ENCODE results near the gene LRBA.
"Not testable (repeated sequence)": the region's sequence is repeated elsewhere in the genome, so short reads cannot be mapped to it uniquely, and the experiment has no call there.

The LRBA gene

DNA sequence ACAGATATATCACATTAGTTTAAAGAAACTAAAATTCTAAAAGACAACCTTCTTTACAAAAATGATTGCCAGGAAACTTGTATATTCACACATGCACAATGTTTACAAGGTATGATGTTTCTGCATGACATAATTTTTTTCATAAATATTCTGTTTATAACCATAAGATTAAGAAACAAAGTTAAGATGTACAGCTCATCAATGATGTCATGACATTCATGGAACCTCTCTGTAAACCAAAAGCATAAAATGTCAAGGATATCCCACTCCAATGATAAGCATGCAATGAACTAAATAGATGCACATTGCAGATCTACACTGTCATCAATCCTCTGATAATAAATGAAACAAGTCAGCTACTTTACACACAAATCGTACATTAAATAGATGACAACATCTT, 297.1 kb downstream of the LRBA start:
- DNase-seq = no peak

GRCh38 chr4:150714462-150715438, 300.3 kb downstream of the LRBA start:
- DNase-seq = no peak

GRCh38 chr4:150713251-150713650, 301.8 kb downstream of the LRBA start:
- DNase-seq = no peak

DNA sequence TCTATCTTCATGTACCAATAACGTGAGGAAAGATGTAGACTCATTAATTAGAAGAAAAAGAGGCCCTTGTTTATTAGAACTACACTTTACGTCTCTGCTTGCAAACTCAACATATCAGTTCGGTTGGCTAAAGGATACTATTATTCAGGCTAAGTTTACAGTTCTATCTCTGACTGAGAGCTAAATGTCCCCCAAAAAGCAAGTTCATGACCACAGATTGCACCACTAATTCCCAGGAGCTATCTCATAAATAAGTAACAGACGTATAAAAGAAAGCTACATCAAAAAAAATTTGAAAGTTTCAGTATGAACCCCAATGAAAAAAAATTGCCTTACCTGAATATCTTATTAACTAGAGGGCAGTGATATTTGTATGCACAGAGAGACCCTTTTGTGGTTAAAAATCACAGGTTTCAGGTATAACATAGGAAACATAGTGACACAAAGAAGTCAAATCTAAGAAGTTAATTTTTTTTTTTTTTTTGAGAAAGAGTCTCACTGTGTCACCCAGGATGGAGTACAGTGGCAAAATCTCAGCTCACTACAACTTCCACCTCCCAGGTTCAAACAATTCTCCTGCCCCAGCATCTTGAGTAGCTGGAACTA, 304.2 kb downstream of the LRBA start:
- DNase-seq = no peak

DNA sequence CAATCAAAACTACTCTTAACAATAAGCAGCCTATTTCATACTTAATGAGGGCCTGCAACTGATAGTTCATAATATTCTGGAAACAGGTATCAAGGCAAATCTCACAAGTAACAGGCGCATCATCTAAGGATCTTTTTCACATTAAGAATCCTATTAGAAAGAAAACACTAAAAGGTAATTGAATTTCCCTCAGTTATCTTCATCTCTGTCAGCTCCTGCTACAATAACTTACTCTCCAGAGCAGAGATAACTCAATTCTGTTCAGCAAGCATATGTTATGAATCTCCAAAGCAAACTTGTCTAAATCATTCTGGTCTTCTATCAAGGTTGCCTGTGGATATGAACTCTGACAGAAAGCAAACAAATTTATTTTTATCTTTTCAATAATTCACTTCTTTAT, 307.1 kb downstream of the LRBA start:
- DNase-seq = no peak

- no peak for DNase-seq
Measured at GRCh38 chr4:150699599-150699998, 315.5 kb downstream of the LRBA start.

GRCh38 chr4:150695162-150695561, 319.9 kb downstream of the LRBA start:
- DNase-seq = no peak

- no peak for DNase-seq
Measured at GRCh38 chr4:150694438-150694837, 320.6 kb downstream of the LRBA start.

DNA sequence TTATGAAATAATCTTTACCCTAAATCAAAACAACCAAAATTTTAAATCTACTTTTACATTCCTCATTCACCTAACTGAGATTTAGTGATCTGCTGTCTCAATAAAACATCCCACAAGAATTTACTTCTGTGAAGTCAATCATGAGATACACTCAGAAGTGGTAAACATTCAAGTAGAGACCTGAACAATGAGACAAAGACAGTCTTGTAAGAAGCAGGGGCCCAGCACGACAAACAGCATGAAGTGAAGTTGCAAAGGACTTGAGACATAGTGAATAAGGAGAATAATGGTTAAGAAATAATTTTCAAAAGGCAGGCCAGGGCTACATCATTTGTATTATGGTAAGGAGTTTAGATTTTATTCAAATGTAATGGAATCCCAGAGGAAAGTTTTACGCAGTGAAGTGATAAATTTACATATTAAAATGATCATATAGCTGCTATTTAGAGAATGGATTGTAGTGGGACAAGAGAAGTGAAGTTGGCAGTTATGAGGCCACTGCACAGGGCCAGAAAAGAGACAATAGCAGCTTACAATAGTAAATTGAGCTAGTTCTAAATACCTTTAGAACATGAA, 331.2 kb downstream of the LRBA start:
- no peak for DNase-seq

- no peak for DNase-seq
Measured at GRCh38 chr4:150682126-150682525, 333.0 kb downstream of the LRBA start.

DNA sequence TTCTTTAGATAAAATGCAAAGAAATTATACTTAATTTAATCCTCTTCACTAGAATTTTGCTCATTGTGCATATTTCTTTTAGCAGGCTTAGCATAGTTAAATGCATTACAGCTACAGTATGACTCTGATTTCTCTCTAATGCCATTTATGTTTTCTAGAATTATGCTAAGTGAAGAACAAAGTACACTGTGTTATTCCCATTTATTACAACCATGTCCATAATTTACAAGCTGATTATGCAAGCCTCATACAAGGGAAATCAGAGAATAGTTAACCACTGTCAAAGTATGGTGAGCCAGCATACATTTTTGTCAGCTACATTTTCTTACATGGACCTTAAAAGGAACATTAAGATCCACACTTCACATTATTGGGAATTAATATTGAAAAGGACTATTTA, 334.0 kb downstream of the LRBA start:
- no peak for DNase-seq

DNA sequence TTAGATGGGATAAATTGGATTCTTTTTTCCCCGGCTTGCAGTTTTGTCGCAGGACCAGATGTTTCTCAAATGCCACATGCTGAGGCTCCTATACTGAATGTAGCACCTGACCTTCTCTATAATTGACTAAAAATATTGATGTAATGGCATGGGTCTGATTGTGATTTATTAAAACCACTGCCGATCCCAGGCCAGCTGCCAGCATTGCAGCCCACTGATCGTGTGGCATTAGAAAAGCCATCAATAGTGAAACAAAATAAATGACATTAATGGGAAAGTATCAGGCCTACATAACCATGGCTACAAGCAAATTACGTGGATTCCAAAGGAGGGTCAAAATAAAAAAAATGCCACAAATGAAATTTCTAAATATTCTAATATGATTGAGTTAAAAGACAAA, 334.4 kb downstream of the LRBA start:
- no peak for DNase-seq

- no peak for DNase-seq
Measured at GRCh38 chr4:150679765-150680343, 335.2 kb downstream of the LRBA start.

DNA sequence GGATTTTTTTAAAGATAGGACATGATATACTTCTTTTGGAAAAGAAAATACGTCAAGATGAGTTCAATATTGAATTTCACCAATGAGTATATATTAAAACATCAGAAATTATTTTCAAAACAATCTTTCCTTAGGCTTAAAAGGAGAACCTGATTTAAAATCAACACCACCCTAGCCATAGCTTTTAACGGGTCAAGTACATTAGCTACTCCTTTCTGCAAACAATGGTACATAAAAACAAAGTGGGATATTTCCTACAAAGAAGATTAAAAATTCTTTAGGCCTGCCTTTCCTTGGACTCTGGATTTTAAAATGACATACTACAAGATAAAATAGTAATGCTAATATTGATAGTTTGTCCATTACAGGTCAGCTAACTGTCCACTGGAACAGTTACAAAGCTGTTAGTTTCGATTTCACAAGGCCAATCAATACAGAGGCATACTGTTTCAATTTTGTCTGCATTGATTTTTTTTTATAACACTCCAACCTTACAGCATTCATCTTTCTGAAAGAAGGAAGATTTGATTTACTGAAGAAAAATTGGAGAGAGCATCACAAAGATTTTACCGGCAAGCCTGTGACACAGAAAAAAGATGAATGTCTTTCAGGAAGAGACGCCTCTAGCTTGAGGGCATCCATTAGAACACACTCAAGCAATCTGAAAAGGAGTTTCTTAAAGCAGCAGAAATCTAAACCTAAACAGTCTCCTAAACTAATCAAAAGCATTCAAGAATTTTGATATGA, 335.9 kb downstream of the LRBA start:
- no peak for DNase-seq

DNA sequence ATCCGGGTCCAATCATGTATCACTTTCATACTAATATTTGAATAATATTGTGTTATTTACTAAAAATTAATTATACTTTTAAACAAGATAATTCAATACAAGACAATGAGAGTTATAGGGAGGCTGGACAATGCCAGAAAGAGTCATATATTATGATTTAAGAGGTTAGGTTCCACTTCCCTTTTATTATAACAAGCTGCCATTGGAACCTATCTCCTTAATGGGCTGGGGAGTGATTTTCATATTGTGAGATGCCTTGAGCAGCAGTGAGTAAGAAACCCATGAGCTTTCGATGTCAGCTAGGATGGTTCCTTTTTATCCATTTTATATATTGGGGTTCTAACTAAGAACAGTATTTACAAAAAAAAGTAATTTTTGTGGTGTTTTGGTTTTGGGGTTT, 341.3 kb downstream of the LRBA start:
- DNase-seq = no peak

- DNase-seq = no peak
Measured at GRCh38 chr4:150668824-150669223, 346.3 kb downstream of the LRBA start.

DNA sequence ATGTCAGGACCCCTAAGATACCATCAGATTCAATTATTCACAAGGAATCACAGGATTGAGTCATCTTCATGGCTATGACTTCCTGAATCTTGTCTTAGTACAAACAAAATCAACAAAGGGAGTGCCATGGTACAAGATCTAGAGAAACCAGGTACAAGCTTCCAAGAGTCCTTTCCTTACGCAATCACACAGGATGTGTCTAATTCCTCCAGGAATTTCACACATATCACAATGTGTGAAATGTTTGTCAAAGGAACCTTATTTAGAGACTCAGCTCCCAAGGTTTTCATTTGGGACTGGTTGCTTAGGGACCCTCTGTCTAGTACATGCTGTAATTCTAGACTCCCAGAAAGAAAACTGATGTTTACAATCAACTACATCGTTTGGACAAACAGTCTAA, 350.1 kb downstream of the LRBA start:
- no peak for DNase-seq

DNA sequence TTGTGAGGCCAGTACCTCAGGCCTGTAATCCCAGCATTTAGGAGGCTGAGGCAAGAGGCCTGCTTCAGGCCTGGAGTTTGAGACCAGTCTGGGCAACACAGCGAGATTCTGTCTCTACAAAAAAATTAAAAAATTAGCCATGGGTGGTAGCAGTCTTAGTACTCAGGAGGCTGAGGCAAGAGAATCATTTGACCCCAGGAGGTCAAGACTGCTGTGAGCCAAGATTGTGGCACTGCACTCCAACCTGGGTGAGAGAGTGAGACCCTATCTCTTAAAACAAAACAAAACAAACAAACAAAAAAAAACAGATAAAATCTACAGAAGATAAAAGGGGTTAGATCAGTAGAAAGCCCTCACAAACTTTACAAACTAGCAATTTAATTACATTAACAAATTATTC, 352.4 kb downstream of the LRBA start:
- DNase-seq = no peak

DNA sequence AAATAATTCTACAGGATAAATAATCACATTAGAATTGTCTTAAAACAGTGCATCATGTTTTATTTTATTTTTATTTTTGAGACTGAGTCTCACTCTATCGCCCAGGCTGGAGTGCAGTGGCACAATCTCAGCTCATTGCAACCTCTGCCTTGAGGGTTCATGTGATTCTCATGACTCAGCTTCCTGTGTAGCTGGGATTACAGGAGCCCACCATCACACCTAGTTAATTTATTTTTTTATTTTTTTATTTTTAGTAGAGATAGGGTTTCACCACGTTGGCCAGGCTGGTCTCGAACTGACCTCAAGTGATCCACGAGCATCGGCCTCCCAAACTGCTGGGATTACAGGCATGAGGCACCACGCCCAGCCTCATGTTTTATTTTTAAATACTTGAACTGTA, 353.5 kb downstream of the LRBA start:
- not testable (repeated sequence) for DNase-seq

DNA sequence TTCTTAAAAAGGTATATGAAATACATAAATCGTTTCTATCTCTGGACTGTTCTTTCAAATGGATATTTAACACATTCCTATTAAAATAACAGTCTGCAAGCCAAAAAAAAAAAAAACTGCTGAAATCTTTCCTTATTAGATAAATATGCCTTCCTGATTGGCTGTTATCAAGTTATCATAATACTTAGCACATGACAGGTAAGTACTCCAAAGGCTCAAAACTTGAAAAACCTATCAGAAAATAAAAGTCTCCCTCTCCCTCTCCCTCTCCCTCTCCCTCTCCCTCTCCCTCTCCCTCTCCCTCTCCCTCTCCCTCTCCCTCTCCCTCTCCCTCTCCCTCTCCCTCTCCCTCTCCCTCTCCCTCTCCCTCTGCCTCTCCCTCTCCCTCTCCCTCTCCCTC, 356.8 kb downstream of the LRBA start:
- DNase-seq = not testable (repeated sequence)

DNA sequence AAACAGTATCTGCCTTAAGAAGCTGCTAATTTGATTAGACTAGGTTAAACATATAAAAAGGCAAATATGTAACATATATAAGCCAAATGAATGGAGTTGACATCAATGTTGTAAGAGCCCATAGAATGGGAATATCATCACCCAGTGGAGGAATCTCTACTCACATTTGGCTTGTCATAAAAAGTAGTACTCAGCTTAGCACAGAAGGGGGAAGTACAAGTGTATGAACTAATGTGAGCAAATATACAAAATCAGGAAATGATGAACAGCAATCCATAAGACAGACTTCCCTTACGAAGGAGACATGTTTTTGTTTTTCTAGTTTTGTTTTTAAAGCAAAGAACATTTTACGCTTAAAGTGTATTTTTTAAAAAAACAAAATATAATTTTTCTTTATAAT, 358.2 kb downstream of the LRBA start:
- no peak for DNase-seq

GRCh38 chr4:150650751-150651150, 364.3 kb downstream of the LRBA start:
- DNase-seq = no peak

- DNase-seq = no peak
Measured at GRCh38 chr4:150648123-150648522, 367.0 kb downstream of the LRBA start.

Data from islet precursor cell (in vitro differentiated cells).